Neural progenitor cell (in vitro differentiated cells): Measurements from ENCODE around the gene BMP7. TPM values are rescaled to one million over a fixed set of nuclear protein-coding genes. Genes with fewer than 3 reads are reported as not detected.

Experiments
- DNase-seq: peaks from one replicate; pipeline ENCODE4 v3.0.0-alpha.2; 2016; ENCODE audit warnings: low spot score
- H2AFZ ChIP-seq: fragments of 200-600 bp; sonication (generic); replicated peaks from 2 replicates; pipeline ENCODE4 v1.6.1; 2016; ENCODE audit warnings: antibody characterized with exemption
- H3F3A ChIP-seq: fragments of 200-600 bp; sonication (generic); 2 replicates; pipeline ENCODE4 v1.6.1; 2016; ENCODE audit warnings: antibody characterized with exemption, low read depth
- H3K27ac ChIP-seq: fragments of 200-600 bp; sonication (generic); 2 replicates; pipeline ENCODE4 v1.5.1; 2016; ENCODE audit warnings: mild to moderate bottlenecking
- H3K27me3 ChIP-seq: fragments of 200-600 bp; sonication (generic); 2 replicates; pipeline ENCODE4 v1.6.1; 2016; ENCODE audit warnings: mild to moderate bottlenecking, moderate library complexity
- H3K36me3 ChIP-seq: fragments of 200-600 bp; sonication (generic); 2 replicates; pipeline ENCODE4 v1.5.1; 2016
- H3K4me1 ChIP-seq: fragments of 200-600 bp; sonication (generic); 2 replicates; pipeline ENCODE4 v1.6.1; 2016; ENCODE audit warnings: mixed run types
- H3K4me2 ChIP-seq: fragments of 200-600 bp; sonication (generic); 2 replicates; pipeline ENCODE4 v1.6.1; 2016
- H3K4me3 ChIP-seq: fragments of 200-600 bp; sonication (generic); 2 replicates; pipeline ENCODE4 v1.5.1; 2016
- H3K79me2 ChIP-seq: fragments of 200-600 bp; sonication (generic); 2 replicates; pipeline ENCODE4 v1.6.1; 2016; ENCODE audit warnings: low read depth
- H3K9ac ChIP-seq: fragments of 200-600 bp; sonication (generic); 2 replicates; pipeline ENCODE4 v1.6.1; 2016
- H3K9me3 ChIP-seq: fragments of 200-600 bp; sonication (generic); 2 replicates; pipeline ENCODE4 v1.5.1; 2016; ENCODE audit warnings: low read depth
- H4K20me1 ChIP-seq: fragments of 200-600 bp; sonication (generic); 2 replicates; pipeline ENCODE4 v1.6.1; 2016; ENCODE audit warnings: low read depth
- H3K27ac Mint-ChIP-seq: 3 replicates; pipeline ENCODE4 v1.8.0; 2021; ENCODE audit warnings: mixed read lengths
- H3K27me3 Mint-ChIP-seq: 2 replicates; pipeline ENCODE4 v1.8.0; 2022; ENCODE audit warnings: low read depth, mild to moderate bottlenecking, inconsistent platforms, moderate library complexity, mixed read lengths; ENCODE audit not compliant: insufficient read depth
- H3K36me3 Mint-ChIP-seq: 3 replicates; pipeline ENCODE4 v1.8.0; 2021; ENCODE audit warnings: mixed read lengths
- H3K4me1 Mint-ChIP-seq: 3 replicates; pipeline ENCODE4 v1.8.0; 2021; ENCODE audit warnings: mixed read lengths
- H3K4me3 Mint-ChIP-seq: 3 replicates; pipeline ENCODE4 v1.8.0; 2021; ENCODE audit warnings: mild to moderate bottlenecking, moderate library complexity, mixed read lengths
- H3K9me3 Mint-ChIP-seq: 3 replicates; pipeline ENCODE4 v1.8.0; 2020; ENCODE audit warnings: mixed read lengths
- EZH2 ChIP-seq: fragments of 200-600 bp; sonication (generic); IDR thresholded peaks from 2 replicates; pipeline ENCODE4 v1.6.1; 2017; ENCODE audit warnings: antibody characterized with exemption, mild to moderate bottlenecking, moderate library complexity
- EZH2phosphoT487 ChIP-seq: fragments of 200-600 bp; sonication (generic); IDR thresholded peaks from 2 replicates; pipeline ENCODE4 v1.6.1; 2017; ENCODE audit warnings: antibody characterized with exemption
- total RNA-seq: library from RNA; depleted of rRNA; stranded (reverse); fragments of >200 nt; gene quantifications from 2 replicates; pipeline ENCODE4 v1.2.3, GENCODE V29; 2015; ENCODE audit warnings: low replicate concordance
- TF ChIP-seq, protein P1 (sequence below): fragments of 200-600 bp; sonication (generic); IDR thresholded peaks from 2 replicates; pipeline ENCODE4 v1.5.1; 2017; ENCODE audit warnings: antibody characterized with exemption, mild to moderate bottlenecking

The BMP7 gene
- total RNA-seq, 1 donor from 2014 or later, result 11.2 TPM

DNA sequence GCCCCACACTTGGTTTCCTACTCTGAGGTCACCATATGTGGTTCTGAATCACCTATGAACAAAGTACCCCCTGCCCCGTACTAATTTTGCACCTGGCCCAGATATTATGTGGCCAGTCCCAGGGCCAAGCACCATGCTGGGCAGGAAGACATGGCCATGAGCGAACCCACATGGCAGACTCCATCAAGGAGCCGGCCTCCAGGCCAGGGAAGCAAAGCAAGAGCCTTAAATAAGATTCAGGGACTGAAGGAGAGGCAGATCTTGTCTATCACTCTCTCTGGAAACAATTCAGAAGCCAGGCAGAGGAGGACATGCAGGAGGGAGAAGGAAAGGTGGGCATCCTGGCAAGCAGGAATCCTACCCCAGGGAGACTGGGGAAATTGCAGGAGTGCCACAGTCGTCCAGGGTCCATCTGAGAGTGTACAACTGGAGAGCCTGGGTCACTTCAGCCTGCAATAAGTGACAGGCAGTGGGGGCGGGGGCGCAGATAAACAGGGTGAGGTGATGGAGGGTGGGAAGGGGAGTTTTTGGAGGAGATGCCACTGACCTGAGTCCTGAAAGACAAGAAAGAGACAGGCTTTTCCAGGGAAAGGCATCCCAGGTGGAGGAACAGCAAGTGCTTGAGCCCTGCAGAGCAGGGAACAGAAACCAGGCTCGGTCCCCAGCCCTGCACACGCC lies 2.1 kb upstream of the BMP7 start:
- no peak overlapping the region for H3K27ac Mint-ChIP-seq
- H3K4me3 Mint-ChIP-seq, result peak overlapping the region; percentile 53
- Histone ChIP-seq H3K27me3 (peaks cover 53% of the 10 kb centered on the region), H3K4me3 (no peak overlapping the region), H3K9ac (no peak overlapping the region), H3K27ac (no peak overlapping the region), H4K20me1 (peaks cover 12% of the 10 kb centered on the region), H2AFZ (no peak overlapping the region), H3K79me2 (peaks cover 11% of the 10 kb centered on the region), H3K4me2 (no peak overlapping the region), H3K4me1 (peaks cover 51% of the 10 kb centered on the region), H3K36me3 (no peaks in the 10 kb centered on the region), H3K9me3 (no peaks in the 10 kb centered on the region), H3F3A (peaks cover 36% of the 10 kb centered on the region)
- H3K36me3 Mint-ChIP-seq, result no peaks in the 10 kb centered on the region
- no peak for DNase-seq
- H3K27me3 Mint-ChIP-seq, result peaks cover 22% of the 10 kb centered on the region
- TF ChIP-seq EZH2 (no peak), EZH2phosphoT487 (no peak)
- TF ChIP-seq, protein P1, sequence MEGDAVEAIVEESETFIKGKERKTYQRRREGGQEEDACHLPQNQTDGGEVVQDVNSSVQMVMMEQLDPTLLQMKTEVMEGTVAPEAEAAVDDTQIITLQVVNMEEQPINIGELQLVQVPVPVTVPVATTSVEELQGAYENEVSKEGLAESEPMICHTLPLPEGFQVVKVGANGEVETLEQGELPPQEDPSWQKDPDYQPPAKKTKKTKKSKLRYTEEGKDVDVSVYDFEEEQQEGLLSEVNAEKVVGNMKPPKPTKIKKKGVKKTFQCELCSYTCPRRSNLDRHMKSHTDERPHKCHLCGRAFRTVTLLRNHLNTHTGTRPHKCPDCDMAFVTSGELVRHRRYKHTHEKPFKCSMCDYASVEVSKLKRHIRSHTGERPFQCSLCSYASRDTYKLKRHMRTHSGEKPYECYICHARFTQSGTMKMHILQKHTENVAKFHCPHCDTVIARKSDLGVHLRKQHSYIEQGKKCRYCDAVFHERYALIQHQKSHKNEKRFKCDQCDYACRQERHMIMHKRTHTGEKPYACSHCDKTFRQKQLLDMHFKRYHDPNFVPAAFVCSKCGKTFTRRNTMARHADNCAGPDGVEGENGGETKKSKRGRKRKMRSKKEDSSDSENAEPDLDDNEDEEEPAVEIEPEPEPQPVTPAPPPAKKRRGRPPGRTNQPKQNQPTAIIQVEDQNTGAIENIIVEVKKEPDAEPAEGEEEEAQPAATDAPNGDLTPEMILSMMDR, result no peak
- peaks cover 66% of the 10 kb centered on the region for H3K4me1 Mint-ChIP-seq
- H3K9me3 Mint-ChIP-seq, result no peaks in the 10 kb centered on the region

DNA sequence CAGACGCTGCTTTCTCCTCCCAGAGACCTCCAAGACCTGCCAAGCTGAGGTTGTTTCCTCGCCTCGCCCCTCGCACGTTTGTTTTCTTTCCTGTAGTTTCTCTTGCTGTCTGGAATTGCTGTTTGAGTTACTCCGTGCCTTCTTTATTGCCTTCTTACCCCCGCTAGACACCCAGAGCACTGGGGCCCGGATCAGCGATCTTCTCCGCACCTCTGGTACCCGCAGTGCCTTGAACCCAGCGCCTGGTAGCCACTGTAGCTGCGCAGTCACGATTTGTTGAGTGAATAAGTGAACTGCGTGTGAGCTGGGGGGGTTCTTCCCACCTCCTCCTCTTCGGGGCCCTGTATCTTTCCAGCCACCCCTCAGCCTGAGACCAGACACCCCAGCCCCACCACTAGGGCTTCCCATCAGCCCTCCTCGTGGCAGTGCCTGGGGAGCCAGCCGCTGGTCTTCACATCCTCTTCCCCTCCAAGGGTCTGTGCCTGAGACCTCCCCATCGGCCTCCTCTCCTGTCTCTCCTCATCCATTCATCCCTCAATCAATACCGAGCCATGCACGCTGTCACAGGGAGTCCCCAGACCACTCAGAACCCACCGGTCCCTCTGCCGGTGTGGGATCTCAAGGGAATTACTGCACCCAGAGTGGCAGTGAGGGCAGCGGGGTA lies 849 bp upstream of the BMP7 start:
- DNase-seq, result peak; percentile 22
- peaks cover 14% of the 10 kb centered on the region for H3K79me2 ChIP-seq
- H3K36me3 Mint-ChIP-seq, result no peaks in the 10 kb centered on the region

DNA sequence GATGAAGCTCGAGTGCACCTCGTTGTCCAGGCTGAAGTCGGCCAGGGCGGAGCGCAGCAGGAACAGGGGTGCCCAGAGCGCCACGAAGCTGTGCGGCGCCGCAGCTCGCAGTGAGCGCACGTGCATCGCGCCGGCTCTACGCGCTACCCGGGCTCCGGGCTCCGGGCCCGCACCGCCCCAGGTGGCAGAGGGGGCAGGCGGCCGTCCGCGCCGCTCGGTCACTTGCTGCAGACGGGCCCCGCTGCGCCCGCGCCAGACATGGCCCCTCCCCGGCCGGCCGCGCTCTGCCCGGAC lies 497 bp downstream of the BMP7 start:
- Histone ChIP-seq H3K4me1 (peaks cover 63% of the 10 kb centered on the region), H3K36me3 (no peaks in the 10 kb centered on the region), H3K27ac (no peak overlapping the region), H3K9ac (no peak overlapping the region), H3K9me3 (no peaks in the 10 kb centered on the region), H3K79me2 (peaks cover 28% of the 10 kb centered on the region), H4K20me1 (peaks cover 38% of the 10 kb centered on the region), H3F3A (peaks cover 56% of the 10 kb centered on the region), H3K4me2 (peak overlapping the region; percentile 97), H3K4me3 (peak overlapping the region; percentile 81), H3K27me3 (peaks cover 53% of the 10 kb centered on the region), H2AFZ (peak overlapping the region; percentile 91)
- Mint-ChIP-seq H3K36me3 (no peaks in the 10 kb centered on the region), H3K4me3 (peak overlapping the region; percentile 97), H3K4me1 (peaks cover 73% of the 10 kb centered on the region), H3K27me3 (peaks cover 22% of the 10 kb centered on the region), H3K27ac (no peak overlapping the region), H3K9me3 (no peaks in the 10 kb centered on the region)
- TF ChIP-seq EZH2phosphoT487, result no peak
- TF ChIP-seq EZH2, result no peak
- TF ChIP-seq, protein P1, result no peak
- no peak for DNase-seq

More for the DNA sequence above, 849 bp upstream of the BMP7 start:
- Histone ChIP-seq H3K4me2 (peak overlapping the region; percentile 97), H3K27ac (no peak overlapping the region), H3K9me3 (no peaks in the 10 kb centered on the region), H3F3A (peaks cover 49% of the 10 kb centered on the region), H3K4me3 (peak overlapping the region; percentile 81), H2AFZ (peak overlapping the region; percentile 91), H4K20me1 (peaks cover 25% of the 10 kb centered on the region), H3K36me3 (no peaks in the 10 kb centered on the region), H3K27me3 (peaks cover 53% of the 10 kb centered on the region), H3K4me1 (peaks cover 54% of the 10 kb centered on the region), H3K9ac (no peak overlapping the region)
- Mint-ChIP-seq H3K27me3 (peaks cover 27% of the 10 kb centered on the region), H3K4me3 (peak overlapping the region; percentile 88), H3K27ac (peak overlapping the region; percentile 13), H3K9me3 (no peaks in the 10 kb centered on the region), H3K4me1 (peaks cover 66% of the 10 kb centered on the region)
- TF ChIP-seq EZH2 (no peak), EZH2phosphoT487 (no peak)
- TF ChIP-seq, protein P1, result no peak
